ENCODE measurements around the gene SLC8B1. TPM values are rescaled to one million over a fixed set of nuclear protein-coding genes. Genes with fewer than 3 reads are reported as not detected.
"Not testable (repeated sequence)": the region's sequence is repeated elsewhere in the genome, so short reads cannot be mapped to it uniquely, and the experiment has no call there.

SLC8B1 gene
- total RNA-seq, 1 donor from 2014 or later: 22.4 TPM

DNA sequence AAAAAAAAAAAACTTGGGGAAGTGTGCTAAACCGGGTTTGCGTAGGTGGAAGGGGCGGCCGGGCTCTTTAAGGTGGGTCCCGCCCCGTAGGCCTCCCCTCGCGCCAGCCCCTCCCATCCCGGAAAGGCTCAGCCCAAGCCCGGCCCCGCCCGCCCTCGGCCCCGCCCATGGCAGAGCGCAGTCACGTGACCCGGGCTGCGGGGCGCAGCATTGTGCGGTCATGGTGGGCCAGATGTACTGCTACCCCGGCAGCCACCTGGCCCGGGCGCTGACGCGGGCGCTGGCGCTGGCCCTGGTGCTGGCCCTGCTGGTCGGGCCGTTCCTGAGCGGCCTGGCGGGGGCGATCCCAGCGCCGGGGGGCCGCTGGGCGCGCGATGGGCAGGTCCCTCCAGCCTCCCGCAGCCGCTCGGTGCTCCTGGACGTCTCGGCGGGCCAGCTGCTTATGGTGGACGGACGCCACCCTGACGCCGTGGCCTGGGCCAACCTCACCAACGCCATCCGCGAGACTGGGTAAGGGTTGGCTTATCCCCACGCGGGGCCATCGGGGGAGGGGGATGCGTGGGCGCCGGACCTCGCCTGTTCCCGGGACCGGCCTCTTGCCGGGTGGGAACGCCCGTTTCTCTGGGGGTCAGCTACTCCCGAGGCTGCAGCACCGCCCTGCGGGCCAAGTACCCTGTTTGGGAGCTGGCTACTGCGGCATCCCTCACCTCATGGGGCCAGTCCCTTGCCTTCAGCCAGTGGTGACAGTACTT lies 23.6 kb upstream of the SLC8B1 start, which contains the start of gene PLBD2:
Gene PLBD2, plus strand, starts transcription at position 207 of the 752 bp plus-strand sequence. Its CDS starts 14 bp downstream, at position 221.
- Mint-ChIP-seq H3K27ac (peak within 1 kb of the TSS; percentile 88), H3K27me3 (no peaks in the 10 kb centered on the region), H3K4me1 (peaks cover 11% of the 10 kb centered on the region), H3K9me3 (no peaks in the 10 kb centered on the region), H3K36me3 (ENCODE audit: low read depth) (no peaks in the 10 kb centered on the region), H3K4me3 (peak within 1 kb of the TSS; percentile 91)
- TF ChIP-seq, protein P1, sequence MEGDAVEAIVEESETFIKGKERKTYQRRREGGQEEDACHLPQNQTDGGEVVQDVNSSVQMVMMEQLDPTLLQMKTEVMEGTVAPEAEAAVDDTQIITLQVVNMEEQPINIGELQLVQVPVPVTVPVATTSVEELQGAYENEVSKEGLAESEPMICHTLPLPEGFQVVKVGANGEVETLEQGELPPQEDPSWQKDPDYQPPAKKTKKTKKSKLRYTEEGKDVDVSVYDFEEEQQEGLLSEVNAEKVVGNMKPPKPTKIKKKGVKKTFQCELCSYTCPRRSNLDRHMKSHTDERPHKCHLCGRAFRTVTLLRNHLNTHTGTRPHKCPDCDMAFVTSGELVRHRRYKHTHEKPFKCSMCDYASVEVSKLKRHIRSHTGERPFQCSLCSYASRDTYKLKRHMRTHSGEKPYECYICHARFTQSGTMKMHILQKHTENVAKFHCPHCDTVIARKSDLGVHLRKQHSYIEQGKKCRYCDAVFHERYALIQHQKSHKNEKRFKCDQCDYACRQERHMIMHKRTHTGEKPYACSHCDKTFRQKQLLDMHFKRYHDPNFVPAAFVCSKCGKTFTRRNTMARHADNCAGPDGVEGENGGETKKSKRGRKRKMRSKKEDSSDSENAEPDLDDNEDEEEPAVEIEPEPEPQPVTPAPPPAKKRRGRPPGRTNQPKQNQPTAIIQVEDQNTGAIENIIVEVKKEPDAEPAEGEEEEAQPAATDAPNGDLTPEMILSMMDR (IDR thresholded peaks at IDR 0.05): no peak
- ATAC-seq (ENCODE audit: low read depth): peak; percentile 97
- peak; percentile 90 for DNase-seq
- ChIA-PET CTCF (no interaction called here), POLR2A (interaction anchor here (0.6 to 2.5 kb wide), 7 partner anchors 24 to 1085 kb away, joined by 3 to 13 read pairs (median 4); partner anchors contain the start of gene SLC8B1)
- intact Hi-C loops (cut with micrococcal nuclease): loop anchor here (1.0 to 2.0 kb wide), 6 partner anchors 23 to 607 kb away; partner anchors contain the start of genes OAS2, SDSL, SLC8B1 and TPCN1

DNA sequence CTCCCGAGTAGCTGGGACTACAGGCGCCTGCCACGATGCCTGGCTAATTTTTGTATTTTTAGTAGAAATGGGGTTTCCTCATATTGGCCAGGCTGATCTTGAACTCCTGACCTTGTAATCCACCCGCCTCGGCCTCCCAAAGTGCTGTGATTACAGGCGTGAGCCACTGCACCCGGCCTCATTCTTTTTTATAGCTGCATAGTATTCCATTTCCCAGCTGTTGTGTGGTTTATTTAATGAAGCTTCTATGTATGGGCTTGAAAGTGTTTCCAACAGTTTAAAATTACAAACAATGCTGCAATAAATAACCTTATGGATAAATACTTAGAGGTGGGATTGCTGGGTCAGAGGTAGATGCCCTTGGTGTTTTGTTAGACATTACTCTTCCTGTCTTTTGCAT lies 19.3 kb upstream of the SLC8B1 start:
- H3K9me3 Mint-ChIP-seq; H3K4me3 Mint-ChIP-seq; H3K4me1 Mint-ChIP-seq; intact Hi-C loops (cut with micrococcal nuclease); H3K27ac Mint-ChIP-seq; CTCF ChIA-PET; DNase-seq; ATAC-seq (ENCODE audit: low read depth); H3K36me3 Mint-ChIP-seq (ENCODE audit: low read depth): not testable (repeated sequence)
- POLR2A ChIA-PET: interaction anchor here (0.8 kb wide), 1 partner anchor 39 kb away, joined by 3 read pairs; no protein-coding TSS in a partner anchor
- peaks cover 13% of the 10 kb centered on the region for H3K27me3 Mint-ChIP-seq

DNA sequence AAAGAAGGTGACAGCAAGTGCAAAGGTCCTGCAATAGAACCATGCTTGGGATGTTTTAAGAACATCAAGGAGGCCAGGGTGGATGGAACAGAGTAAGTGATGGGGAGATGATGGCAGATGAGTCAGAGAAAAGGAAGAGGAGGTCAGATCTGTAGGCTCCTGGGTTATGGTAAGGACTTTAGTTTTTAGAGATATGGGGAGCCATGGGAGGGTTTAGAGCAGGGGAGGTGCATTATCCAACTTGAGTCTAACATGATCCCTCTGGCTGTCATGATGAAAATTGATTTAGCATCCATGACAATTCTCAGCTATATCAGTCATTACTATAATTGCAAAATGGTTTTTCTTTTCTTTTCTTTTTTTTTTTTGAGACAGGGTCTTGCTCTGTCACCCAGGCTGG lies 16.2 kb upstream of the SLC8B1 start:
- POLR2A ChIA-PET: no interaction called here
- TF ChIP-seq, protein P1 (IDR thresholded peaks at IDR 0.05): no peak
- Mint-ChIP-seq H3K9me3 (no peaks in the 10 kb centered on the region), H3K4me1 (no peaks in the 10 kb centered on the region), H3K27me3 (peaks cover 13% of the 10 kb centered on the region), H3K27ac (no peak overlapping the region), H3K4me3 (no peak overlapping the region), H3K36me3 (ENCODE audit: low read depth) (no peaks in the 10 kb centered on the region)
- intact Hi-C loops (cut with micrococcal nuclease): no loop called here
- DNase-seq (no peak), ATAC-seq (ENCODE audit: low read depth) (no peak)
- CTCF ChIA-PET: no interaction called here

DNA sequence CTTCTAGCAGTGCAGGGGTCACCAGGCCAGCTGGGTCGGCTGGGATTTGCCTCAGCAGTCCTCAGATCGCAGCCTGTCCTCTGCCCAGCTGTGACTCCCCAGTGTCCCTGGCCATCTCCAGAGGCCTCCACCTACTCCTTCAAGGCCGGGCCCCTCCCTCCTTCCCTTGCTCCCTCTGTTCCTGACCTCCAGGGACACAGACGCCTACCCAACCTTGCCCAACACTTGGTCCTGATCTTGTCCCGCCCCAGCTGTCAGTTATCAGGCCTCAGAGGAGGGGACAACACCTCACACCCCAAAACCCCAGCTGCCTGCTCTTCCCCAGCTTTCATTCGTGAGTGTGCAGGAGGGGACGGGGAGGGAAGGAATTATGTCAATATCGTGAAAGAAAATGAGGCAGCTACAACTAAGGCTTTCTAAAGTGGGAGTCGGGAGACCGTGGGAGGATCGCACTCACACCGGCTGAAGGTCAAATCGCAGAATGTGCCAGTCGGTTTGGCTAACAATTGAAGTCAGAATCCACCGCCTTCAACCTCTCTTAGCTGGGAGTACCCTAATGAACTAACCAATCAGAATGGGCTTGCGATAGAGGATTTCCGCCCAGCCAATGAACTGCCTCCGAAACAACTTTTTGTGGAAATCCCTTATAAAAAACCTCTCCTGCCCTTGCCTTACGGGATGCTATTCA lies 14.1 kb upstream of the SLC8B1 start:
- Mint-ChIP-seq H3K4me3 (no peak overlapping the region), H3K27ac (no peak overlapping the region)
- CTCF ChIA-PET: no interaction called here

DNA sequence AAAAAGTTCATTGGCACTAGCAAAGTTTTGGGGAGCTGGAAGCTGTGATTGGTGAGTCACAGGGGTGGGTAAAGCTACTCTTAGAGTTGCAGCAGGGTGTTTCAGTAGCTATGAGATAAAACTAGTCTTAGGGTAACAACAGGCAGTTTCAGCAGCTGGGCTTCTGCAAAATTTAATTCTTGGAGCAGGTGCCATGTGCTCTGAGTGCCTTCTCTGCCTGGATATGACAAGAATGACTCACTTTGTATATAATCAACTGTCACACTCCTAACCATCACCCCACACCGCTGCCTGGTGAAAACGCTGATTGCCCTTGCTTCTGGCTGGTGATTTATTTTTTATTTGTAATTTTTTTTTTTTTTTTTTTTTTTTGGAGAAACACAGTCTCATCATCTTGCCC lies 13.0 kb upstream of the SLC8B1 start:
- POLR2A ChIA-PET: no interaction called here
- TF ChIP-seq, protein P1 (IDR thresholded peaks at IDR 0.05): no peak
- peaks cover 13% of the 10 kb centered on the region for H3K27me3 Mint-ChIP-seq
- H3K27ac Mint-ChIP-seq: no peak overlapping the region
- ATAC-seq (ENCODE audit: low read depth) (no peak), DNase-seq (no peak)
- no peaks in the 10 kb centered on the region for H3K36me3 Mint-ChIP-seq (ENCODE audit: low read depth)
- no peaks in the 10 kb centered on the region for H3K9me3 Mint-ChIP-seq
- CTCF ChIA-PET: no interaction called here
- no peak overlapping the region for H3K4me3 Mint-ChIP-seq
- no peaks in the 10 kb centered on the region for H3K4me1 Mint-ChIP-seq
- intact Hi-C loops (cut with micrococcal nuclease): no loop called here

More for the DNA sequence above, 14.1 kb upstream of the SLC8B1 start:
- no peak for DNase-seq
- Mint-ChIP-seq H3K36me3 (ENCODE audit: low read depth) (no peaks in the 10 kb centered on the region), H3K9me3 (no peaks in the 10 kb centered on the region), H3K27me3 (peaks cover 13% of the 10 kb centered on the region), H3K4me1 (no peaks in the 10 kb centered on the region)
- POLR2A ChIA-PET: no interaction called here
- TF ChIP-seq, protein P1 (IDR thresholded peaks at IDR 0.05): no peak
- intact Hi-C loops (cut with micrococcal nuclease): no loop called here
- no peak for ATAC-seq (ENCODE audit: low read depth)

Data from activated B cell treated with CpG ODN at 0.5 μM for 24 hours (primary cell).